WTC11 (cell line): ENCODE measurements around the gene ARHGAP42. TPM values are rescaled to one million over a fixed set of nuclear protein-coding genes. Genes with fewer than 3 reads are reported as not detected.
"Not testable (repeated sequence)": the region's sequence is repeated elsewhere in the genome, so short reads cannot be mapped to it uniquely, and the experiment has no call there.

Experiments
- ATAC-seq: fragments of 200-7000 bp; cut with Tn5 transposase; 2 replicates; pipeline ENCODE4 v1.10.0; 2021; ENCODE audit warnings: mild to moderate bottlenecking, moderate library complexity
- CTCF ChIA-PET: fragments of 300-600 bp; sonication (Branson Sonifier 250); formaldehyde crosslinking; loops from one replicate; lab custom pipeline; 2021; ENCODE audit warnings: antibody characterized with exemption; lab: Charles Lee
- POLR2A ChIA-PET: fragments of 350-600 bp; sonication (Branson Sonifier 250); formaldehyde crosslinking; loops from one replicate; lab custom pipeline; 2021; ENCODE audit warnings: antibody characterized with exemption; lab: Charles Lee
- DNase-seq: peaks from one replicate; pipeline ENCODE4 v3.0.0; 2021; ENCODE audit warnings: low spot score
- H3K27ac Mint-ChIP-seq: 2 replicates; pipeline ENCODE4 v1.8.0; 2021; ENCODE audit warnings: mixed read lengths
- H3K27me3 Mint-ChIP-seq: 2 replicates; pipeline ENCODE4 v1.8.0; 2021; ENCODE audit warnings: low read depth, mild to moderate bottlenecking, moderate library complexity, mixed read lengths
- H3K36me3 Mint-ChIP-seq: 2 replicates; pipeline ENCODE4 v1.8.0; 2021; ENCODE audit warnings: mixed read lengths
- H3K4me1 Mint-ChIP-seq: 2 replicates; pipeline ENCODE4 v1.8.0; 2022; ENCODE audit warnings: mixed read lengths
- H3K4me3 Mint-ChIP-seq: 2 replicates; pipeline ENCODE4 v1.8.0; 2021; ENCODE audit warnings: mild to moderate bottlenecking, moderate library complexity, mixed read lengths
- H3K9me3 Mint-ChIP-seq: 2 replicates; pipeline ENCODE4 v1.8.0; 2021; ENCODE audit warnings: mixed read lengths
- CBFB ChIP-seq: sonication (generic); formaldehyde crosslinking; IDR thresholded peaks from 2 replicates; pipeline ENCODE4 v1.8.1; 2022; ENCODE audit warnings: mild to moderate bottlenecking, low read depth, missing genetic modification reagents
- ETV6 ChIP-seq: sonication (generic); formaldehyde crosslinking; IDR thresholded peaks from 2 replicates; pipeline ENCODE4 v1.8.1; 2022; ENCODE audit warnings: mild to moderate bottlenecking, missing genetic modification reagents
- GABPB1 ChIP-seq: sonication (generic); formaldehyde crosslinking; IDR thresholded peaks from 2 replicates; pipeline ENCODE4 v1.8.1; 2023; ENCODE audit warnings: mild to moderate bottlenecking, missing genetic modification reagents
- JAZF1 ChIP-seq: fragments of 250-450 bp; sonication (Bioruptor Pico); IDR thresholded peaks from 2 replicates; pipeline ENCODE4 v1.9.0; 2021; ENCODE audit warnings: moderate library complexity, mild to moderate bottlenecking, inconsistent platforms
- KAT7 ChIP-seq: sonication (generic); formaldehyde crosslinking; IDR thresholded peaks from 2 replicates; pipeline ENCODE4 v1.8.1; 2023; ENCODE audit warnings: missing genetic modification reagents, mild to moderate bottlenecking, borderline replicate concordance
- RORB ChIP-seq: fragments of 250-450 bp; sonication (Bioruptor Pico); IDR thresholded peaks from 2 replicates; pipeline ENCODE4 v1.9.0; 2021; ENCODE audit warnings: mild to moderate bottlenecking
- ZNF138 ChIP-seq: sonication (generic); formaldehyde crosslinking; conservative IDR thresholded peaks from 2 replicates; pipeline ENCODE4 v1.8.1; 2022; ENCODE audit warnings: mild to moderate bottlenecking, moderate library complexity, missing genetic modification reagents
- ZNF416 ChIP-seq: fragments of 250-450 bp; sonication (Bioruptor Pico); IDR thresholded peaks from 2 replicates; pipeline ENCODE4 v1.9.0; 2021; ENCODE audit warnings: mild to moderate bottlenecking, inconsistent platforms
- ZNF423 ChIP-seq: fragments of 250-450 bp; sonication (Bioruptor Pico); IDR thresholded peaks from 2 replicates; pipeline ENCODE4 v2.1.2; 2022; ENCODE audit warnings: mild to moderate bottlenecking, moderate library complexity
- total RNA-seq: library from RNA; stranded (reverse); gene quantifications from 3 replicates; pipeline ENCODE4 v1.2.3, GENCODE V29; 2021
- TF ChIP-seq, protein P1 (sequence below): sonication (generic); formaldehyde crosslinking; IDR thresholded peaks from 2 replicates; pipeline ENCODE4 v1.8.1; 2022; ENCODE audit warnings: mild to moderate bottlenecking, missing genetic modification reagents, moderate library complexity, borderline replicate concordance
- TF ChIP-seq, protein P2 (sequence below): sonication (generic); formaldehyde crosslinking; conservative IDR thresholded peaks from 2 replicates; pipeline ENCODE4 v1.8.1; 2023; ENCODE audit warnings: mild to moderate bottlenecking, low read depth, missing genetic modification reagents, moderate library complexity
- TF ChIP-seq, protein P3 (sequence below): fragments of 250-450 bp; sonication (Bioruptor Pico); IDR thresholded peaks from 2 replicates; pipeline ENCODE4 v1.9.0; 2021; ENCODE audit warnings: moderate library complexity, mild to moderate bottlenecking, inconsistent platforms, borderline replicate concordance
- TF ChIP-seq, protein P4 (sequence below): fragments of 250-450 bp; sonication (Bioruptor Pico); IDR thresholded peaks from 2 replicates; pipeline ENCODE4 v1.8.0; 2021; ENCODE audit warnings: mild to moderate bottlenecking
- TF ChIP-seq, protein P5 (sequence below): sonication (generic); formaldehyde crosslinking; IDR thresholded peaks from 2 replicates; pipeline ENCODE4 v1.8.0; 2022; ENCODE audit warnings: mild to moderate bottlenecking, missing genetic modification reagents
- TF ChIP-seq, protein P6 (sequence below): sonication (generic); formaldehyde crosslinking; IDR thresholded peaks from 2 replicates; pipeline ENCODE4 v1.8.1; 2022; ENCODE audit warnings: low read depth, mild to moderate bottlenecking, moderate library complexity, missing genetic modification reagents, borderline replicate concordance
- TF ChIP-seq, protein P7 (sequence below): sonication (generic); formaldehyde crosslinking; IDR thresholded peaks from 2 replicates; pipeline ENCODE4 v1.8.1; 2023; ENCODE audit warnings: mild to moderate bottlenecking, moderate library complexity, missing genetic modification reagents
- TF ChIP-seq, protein P8 (sequence below): sonication (generic); formaldehyde crosslinking; IDR thresholded peaks from 2 replicates; pipeline ENCODE4 v1.8.0; 2023; ENCODE audit warnings: missing genetic modification reagents

ARHGAP42 gene
- total RNA-seq, 1 experiment from 2014 or later, result 32.5 TPM

DNA sequence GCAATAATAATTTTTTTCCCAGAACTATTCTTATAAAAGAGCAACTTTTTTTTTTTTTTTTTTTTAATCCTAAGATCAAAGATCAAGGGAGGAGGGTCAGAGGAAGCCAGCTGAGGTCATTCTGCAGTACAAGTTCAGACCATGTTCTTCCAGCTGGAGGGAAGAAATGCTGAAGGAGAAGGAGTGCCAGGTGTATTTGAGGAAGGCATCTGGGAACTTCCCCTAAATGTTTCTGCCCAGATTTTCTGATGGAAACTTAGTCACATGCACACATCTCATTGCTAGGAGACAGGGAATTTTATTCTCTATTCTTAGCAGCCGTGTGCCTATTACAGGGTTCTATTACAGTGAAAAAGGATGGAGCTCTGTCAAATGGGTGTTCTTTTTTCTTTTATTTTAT, 208.4 kb downstream of the ARHGAP42 start:
- peaks cover 8% of the 10 kb centered on the region for H3K9me3 Mint-ChIP-seq
- ChIA-PET CTCF (no interaction called here), POLR2A (no interaction called here)
- no peak overlapping the region for H3K4me3 Mint-ChIP-seq
- H3K27me3 Mint-ChIP-seq, result no peaks in the 10 kb centered on the region
- H3K36me3 Mint-ChIP-seq, result no peaks in the 10 kb centered on the region
- TF ChIP-seq, protein P1, sequence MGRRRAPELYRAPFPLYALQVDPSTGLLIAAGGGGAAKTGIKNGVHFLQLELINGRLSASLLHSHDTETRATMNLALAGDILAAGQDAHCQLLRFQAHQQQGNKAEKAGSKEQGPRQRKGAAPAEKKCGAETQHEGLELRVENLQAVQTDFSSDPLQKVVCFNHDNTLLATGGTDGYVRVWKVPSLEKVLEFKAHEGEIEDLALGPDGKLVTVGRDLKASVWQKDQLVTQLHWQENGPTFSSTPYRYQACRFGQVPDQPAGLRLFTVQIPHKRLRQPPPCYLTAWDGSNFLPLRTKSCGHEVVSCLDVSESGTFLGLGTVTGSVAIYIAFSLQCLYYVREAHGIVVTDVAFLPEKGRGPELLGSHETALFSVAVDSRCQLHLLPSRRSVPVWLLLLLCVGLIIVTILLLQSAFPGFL, result no peak
- TF ChIP-seq ZNF138 (no peak), ETV6 (CRISPR knock-in tag) (no peak), GABPB1 (CRISPR knock-in tag) (no peak)
- TF ChIP-seq, protein P2, sequence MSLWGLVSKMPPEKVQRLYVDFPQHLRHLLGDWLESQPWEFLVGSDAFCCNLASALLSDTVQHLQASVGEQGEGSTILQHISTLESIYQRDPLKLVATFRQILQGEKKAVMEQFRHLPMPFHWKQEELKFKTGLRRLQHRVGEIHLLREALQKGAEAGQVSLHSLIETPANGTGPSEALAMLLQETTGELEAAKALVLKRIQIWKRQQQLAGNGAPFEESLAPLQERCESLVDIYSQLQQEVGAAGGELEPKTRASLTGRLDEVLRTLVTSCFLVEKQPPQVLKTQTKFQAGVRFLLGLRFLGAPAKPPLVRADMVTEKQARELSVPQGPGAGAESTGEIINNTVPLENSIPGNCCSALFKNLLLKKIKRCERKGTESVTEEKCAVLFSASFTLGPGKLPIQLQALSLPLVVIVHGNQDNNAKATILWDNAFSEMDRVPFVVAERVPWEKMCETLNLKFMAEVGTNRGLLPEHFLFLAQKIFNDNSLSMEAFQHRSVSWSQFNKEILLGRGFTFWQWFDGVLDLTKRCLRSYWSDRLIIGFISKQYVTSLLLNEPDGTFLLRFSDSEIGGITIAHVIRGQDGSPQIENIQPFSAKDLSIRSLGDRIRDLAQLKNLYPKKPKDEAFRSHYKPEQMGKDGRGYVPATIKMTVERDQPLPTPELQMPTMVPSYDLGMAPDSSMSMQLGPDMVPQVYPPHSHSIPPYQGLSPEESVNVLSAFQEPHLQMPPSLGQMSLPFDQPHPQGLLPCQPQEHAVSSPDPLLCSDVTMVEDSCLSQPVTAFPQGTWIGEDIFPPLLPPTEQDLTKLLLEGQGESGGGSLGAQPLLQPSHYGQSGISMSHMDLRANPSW (CRISPR knock-in tag), result no peak
- DNase-seq (no peak), ATAC-seq (no peak)
- H3K4me1 Mint-ChIP-seq, result no peaks in the 10 kb centered on the region
- no peak overlapping the region for H3K27ac Mint-ChIP-seq

DNA sequence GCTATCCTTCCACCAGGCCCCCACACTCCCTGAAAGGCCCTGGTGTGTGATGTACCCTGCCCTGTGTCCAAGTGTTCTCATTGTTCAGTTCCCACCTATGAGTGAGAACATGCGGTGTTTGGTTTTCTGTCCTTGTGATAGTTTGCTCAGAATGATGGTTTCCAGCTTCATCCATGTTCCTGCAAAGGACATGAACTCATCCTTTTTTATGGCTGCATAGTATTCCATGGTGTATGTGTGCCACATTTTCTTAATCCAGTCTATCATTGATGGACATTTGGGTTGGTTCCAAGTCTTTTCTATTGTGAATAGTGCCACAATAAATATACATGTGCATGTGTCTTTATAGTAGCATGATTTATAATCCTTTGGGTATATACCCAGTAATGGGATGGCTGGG, 208.9 kb downstream of the ARHGAP42 start:
- H3K27ac Mint-ChIP-seq, H3K27me3 Mint-ChIP-seq, H3K4me3 Mint-ChIP-seq, POLR2A ChIA-PET, ATAC-seq, DNase-seq, H3K4me1 Mint-ChIP-seq, H3K36me3 Mint-ChIP-seq, CTCF ChIA-PET: not testable (repeated sequence)
- H3K9me3 Mint-ChIP-seq, result peaks cover 10% of the 10 kb centered on the region

DNA sequence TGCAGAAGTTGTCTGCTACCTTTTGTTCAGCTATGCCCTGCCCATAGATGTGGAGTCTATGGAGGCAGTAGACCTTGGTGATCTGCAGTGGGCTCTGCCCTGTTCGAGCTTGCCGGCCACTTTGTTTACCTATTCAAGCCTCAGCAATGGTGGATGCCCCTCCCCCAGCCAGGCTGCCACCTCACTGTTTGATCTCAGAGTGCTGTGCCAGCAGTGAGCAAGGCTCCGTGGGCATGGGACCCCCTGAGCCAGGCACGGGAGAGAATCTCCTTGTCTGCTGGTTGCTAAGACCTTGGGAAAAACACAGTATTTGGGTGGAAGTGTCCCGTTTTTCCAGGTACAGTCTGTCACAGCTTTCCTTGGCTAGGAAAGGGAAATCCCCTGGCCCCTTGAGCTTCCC, 214.4 kb downstream of the ARHGAP42 start:
- CTCF ChIA-PET, result interaction anchor here (1.1 kb wide), 1 partner anchor 212 kb away, joined by 3 read pairs; no protein-coding TSS in a partner anchor
- H3K27ac Mint-ChIP-seq, H3K27me3 Mint-ChIP-seq, H3K36me3 Mint-ChIP-seq, H3K4me3 Mint-ChIP-seq, DNase-seq, POLR2A ChIA-PET, ATAC-seq, H3K4me1 Mint-ChIP-seq: not testable (repeated sequence)
- H3K9me3 Mint-ChIP-seq, result peaks cover 10% of the 10 kb centered on the region

DNA sequence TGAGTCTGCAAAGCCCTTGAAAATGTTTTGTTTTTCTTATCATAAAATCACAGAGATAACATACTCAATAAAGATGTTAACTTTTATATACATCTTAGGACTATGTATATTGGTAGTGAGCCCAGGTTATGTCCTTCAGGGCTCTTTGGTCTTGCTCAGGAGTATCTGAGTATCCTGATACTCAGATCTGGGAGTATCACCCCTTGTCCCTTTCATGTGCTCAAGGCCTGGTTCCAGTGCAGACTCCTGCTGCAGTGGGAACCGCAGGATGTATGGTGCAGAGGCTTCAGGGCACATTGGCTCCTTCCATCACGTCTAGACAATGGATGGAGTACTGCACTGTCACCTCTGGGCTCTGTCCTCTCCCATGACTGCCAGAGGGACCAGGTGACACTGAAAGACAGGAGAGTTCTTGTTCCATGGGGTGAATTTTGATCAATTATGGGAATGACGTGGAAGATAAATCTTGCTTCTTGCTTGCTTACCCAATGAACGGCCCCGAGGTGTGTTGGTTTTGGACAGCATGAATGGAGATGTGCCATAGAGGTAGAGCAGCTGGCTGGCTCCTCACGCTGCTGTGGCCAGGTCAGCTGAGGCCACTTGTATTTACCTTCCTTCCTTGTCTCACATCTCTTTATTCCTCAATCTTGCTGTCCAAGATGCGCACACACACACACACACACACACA, 215.5 kb downstream of the ARHGAP42 start:
- H3K4me1 Mint-ChIP-seq, result peaks cover 9% of the 10 kb centered on the region
- ATAC-seq, result no peak
- H3K36me3 Mint-ChIP-seq, result peaks cover 2% of the 10 kb centered on the region; the same call in 1 of the 2 replicates
- no peak overlapping the region for H3K4me3 Mint-ChIP-seq
- H3K27ac Mint-ChIP-seq, result no peak overlapping the region; the same call in 1 of the 2 replicates
- H3K27me3 Mint-ChIP-seq, result no peaks in the 10 kb centered on the region
- no peak for TF ChIP-seq RORB (CRISPR knock-in tag)
- TF ChIP-seq, protein P3, sequence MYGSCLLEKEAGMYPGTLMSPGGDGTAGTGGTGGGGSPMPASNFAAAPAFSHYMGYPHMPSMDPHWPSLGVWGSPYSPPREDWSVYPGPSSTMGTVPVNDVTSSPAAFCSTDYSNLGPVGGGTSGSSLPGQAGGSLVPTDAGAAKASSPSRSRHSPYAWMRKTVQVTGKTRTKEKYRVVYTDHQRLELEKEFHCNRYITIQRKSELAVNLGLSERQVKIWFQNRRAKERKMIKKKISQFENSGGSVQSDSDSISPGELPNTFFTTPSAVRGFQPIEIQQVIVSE (CRISPR knock-in tag), result no peak
- no peak for TF ChIP-seq CBFB (CRISPR knock-in tag)
- TF ChIP-seq, protein P4, sequence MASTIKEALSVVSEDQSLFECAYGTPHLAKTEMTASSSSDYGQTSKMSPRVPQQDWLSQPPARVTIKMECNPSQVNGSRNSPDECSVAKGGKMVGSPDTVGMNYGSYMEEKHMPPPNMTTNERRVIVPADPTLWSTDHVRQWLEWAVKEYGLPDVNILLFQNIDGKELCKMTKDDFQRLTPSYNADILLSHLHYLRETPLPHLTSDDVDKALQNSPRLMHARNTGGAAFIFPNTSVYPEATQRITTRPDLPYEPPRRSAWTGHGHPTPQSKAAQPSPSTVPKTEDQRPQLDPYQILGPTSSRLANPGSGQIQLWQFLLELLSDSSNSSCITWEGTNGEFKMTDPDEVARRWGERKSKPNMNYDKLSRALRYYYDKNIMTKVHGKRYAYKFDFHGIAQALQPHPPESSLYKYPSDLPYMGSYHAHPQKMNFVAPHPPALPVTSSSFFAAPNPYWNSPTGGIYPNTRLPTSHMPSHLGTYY (CRISPR knock-in tag), result no peak
- TF ChIP-seq ZNF416 (CRISPR knock-in tag), result no peak
- TF ChIP-seq KAT7 (CRISPR knock-in tag), result no peak
- TF ChIP-seq, protein P5, sequence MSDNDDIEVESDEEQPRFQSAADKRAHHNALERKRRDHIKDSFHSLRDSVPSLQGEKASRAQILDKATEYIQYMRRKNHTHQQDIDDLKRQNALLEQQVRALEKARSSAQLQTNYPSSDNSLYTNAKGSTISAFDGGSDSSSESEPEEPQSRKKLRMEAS (CRISPR knock-in tag), result no peak
- TF ChIP-seq, protein P6, sequence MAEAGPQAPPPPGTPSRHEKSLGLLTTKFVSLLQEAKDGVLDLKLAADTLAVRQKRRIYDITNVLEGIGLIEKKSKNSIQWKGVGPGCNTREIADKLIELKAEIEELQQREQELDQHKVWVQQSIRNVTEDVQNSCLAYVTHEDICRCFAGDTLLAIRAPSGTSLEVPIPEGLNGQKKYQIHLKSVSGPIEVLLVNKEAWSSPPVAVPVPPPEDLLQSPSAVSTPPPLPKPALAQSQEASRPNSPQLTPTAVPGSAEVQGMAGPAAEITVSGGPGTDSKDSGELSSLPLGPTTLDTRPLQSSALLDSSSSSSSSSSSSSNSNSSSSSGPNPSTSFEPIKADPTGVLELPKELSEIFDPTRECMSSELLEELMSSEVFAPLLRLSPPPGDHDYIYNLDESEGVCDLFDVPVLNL (CRISPR knock-in tag), result no peak
- TF ChIP-seq, protein P7, sequence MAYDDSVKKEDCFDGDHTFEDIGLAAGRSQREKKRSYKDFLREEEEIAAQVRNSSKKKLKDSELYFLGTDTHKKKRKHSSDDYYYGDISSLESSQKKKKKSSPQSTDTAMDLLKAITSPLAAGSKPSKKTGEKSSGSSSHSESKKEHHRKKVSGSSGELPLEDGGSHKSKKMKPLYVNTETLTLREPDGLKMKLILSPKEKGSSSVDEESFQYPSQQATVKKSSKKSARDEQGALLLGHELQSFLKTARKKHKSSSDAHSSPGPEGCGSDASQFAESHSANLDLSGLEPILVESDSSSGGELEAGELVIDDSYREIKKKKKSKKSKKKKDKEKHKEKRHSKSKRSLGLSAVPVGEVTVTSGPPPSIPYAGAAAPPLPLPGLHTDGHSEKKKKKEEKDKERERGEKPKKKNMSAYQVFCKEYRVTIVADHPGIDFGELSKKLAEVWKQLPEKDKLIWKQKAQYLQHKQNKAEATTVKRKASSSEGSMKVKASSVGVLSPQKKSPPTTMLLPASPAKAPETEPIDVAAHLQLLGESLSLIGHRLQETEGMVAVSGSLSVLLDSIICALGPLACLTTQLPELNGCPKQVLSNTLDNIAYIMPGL (CRISPR knock-in tag), result no peak
- TF ChIP-seq ZNF423 (CRISPR knock-in tag), result no peak
- no peak for TF ChIP-seq JAZF1 (CRISPR knock-in tag)
- TF ChIP-seq, protein P8, sequence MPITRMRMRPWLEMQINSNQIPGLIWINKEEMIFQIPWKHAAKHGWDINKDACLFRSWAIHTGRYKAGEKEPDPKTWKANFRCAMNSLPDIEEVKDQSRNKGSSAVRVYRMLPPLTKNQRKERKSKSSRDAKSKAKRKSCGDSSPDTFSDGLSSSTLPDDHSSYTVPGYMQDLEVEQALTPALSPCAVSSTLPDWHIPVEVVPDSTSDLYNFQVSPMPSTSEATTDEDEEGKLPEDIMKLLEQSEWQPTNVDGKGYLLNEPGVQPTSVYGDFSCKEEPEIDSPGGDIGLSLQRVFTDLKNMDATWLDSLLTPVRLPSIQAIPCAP, result no peak
- no peak for DNase-seq
- peaks cover 10% of the 10 kb centered on the region for H3K9me3 Mint-ChIP-seq
- ChIA-PET POLR2A (no interaction called here), CTCF (no interaction called here)
